GM19099 (cell line): ENCODE data around the gene C19orf85.

Experiments
- POLR2A ChIP-seq: IDR thresholded peaks from 3 replicates; pipeline ENCODE4 v1.6.1; 2011; ENCODE audit warnings: low read depth; ENCODE audit not compliant: insufficient read length; ENCODE audit errors: extremely low read depth

Gene C19orf85

DNA sequence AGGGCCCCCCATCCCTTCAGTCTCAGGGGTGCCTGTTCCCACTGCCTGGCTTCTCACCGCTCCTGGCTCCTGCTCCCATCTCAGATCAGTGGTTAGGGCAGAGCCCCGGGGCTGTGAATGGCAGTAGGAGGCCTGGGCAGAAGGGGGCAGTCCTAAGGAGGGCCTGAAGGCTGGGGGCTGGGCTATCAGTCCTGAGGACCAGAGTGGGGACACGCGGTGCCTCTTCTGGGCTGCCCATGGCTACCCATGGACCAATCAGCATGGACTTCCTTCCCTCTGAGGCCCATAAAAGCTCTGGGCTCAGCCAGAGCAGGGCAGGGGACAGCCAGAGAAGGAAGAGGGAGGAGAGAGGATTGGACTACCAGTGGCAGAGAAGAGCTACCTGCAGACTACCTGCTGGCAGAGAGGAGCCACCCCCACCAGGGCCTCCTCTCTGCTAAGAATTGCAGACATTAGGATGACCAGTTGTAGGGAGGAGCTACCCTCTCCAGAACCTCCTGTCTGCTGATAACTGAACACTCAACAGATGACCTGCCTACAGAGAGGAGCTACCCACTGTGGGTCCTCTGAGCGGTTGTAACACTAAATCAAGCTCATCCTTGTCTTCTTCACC is 44.8 kb downstream of the C19orf85 start:
- no peak for TF ChIP-seq POLR2A

DNA sequence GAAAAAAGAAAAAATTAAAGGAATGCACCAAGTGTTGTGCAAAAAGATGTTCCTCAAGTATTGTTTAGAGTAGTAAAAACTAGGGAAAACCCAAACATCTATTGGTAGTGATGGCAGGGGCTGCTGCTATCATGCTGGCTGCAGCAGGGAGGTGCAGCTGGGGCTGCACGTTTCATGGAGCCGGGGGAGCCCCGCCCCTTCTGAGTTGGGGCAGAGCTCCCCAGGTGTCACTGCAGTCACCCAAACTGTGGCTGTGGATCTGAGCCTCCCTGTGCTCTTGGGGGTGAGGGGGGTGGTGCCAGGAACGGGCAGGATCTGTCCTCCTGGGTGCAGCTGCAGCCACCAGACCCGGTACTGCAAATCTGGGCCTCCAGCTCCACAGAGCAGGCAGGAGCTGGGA is 45.4 kb downstream of the C19orf85 start:
- TF ChIP-seq POLR2A = no peak

DNA sequence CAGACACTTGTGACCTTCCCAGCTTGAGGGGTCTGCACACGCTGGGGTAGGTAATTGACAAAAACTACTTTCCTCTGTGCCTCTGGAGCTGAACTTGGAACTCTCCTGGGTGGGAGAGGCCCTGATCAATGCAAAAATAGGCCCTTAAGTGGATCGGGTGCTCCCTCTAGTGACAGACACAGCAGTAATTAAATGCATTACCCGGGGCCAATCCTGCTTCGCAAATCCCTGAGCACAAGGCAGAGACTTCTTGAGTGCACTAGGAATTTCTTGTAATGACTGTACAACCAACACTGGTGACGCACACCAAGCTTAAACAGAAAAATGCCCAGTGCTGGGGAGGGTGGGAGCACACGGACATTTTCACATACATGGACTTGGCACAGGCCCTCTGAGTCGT is 46.4 kb downstream of the C19orf85 start:
- TF ChIP-seq POLR2A = no peak
